ENCODE results near the gene SHANK3. TPM values are rescaled to one million over a fixed set of nuclear protein-coding genes. Genes with fewer than 3 reads are reported as not detected.

SHANK3 gene
- total and polyA plus RNA-seq, 2 donors from 2014 or later, result 8.8 to 40.5 TPM

DNA sequence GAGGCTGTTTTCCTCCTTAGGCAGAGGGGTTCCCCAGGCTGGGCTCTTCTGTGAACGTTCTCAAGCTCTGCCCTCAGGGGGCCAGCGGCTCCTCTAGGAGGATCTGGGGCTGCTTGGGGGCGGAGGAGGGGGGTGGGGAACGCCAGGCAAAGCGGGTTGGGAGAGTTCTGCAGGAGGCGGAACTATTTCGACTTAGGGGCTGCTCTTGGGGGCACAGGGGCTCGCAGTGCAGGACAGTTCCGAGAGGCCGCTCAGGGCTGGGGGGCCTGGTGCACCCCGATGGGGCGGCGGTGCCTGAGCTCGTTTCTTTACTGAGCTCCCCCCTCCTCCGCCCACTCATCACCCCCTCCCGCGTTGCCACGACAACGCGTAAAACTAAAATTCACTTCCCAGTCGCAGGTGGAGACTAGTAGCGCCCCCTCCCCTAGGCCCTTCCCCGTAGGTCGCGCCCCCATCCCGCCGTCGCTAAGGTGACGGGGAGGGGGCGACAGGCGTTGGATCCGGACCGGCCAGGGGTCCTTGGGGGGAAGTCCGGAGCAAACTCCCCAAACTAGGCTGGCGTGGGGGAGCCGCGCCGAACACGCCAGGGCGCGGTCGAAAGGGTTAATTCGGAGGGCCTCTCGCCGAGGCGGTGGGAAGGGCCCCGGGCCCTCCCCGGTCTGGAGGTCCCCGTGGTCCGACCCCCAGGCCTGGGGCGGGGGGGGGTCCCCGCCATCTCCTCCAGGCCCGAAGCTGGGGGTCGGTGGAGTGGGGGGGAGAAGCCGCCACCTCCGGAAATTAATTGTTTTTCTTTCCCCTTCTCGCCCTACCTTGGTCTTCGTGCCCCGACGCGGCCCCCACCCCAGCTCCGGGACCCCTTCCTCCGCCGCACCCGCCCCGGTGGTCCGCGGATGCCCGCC lies 857 bp downstream of the SHANK3 start:
- Histone ChIP-seq H3K4me3 (ENCODE audit: low read length in 3 of 3) (peak overlapping the region in 2 of 3 donors; percentile 59 to 60), H3K9me3 (ENCODE audit: control insufficient read depth in 2 of 3, insufficient read depth in 1 of 3, low read length in 3 of 3) (no peaks in the 10 kb centered on the region), H3K9ac (ENCODE audit: low read length in 3 of 3) (no peak overlapping the region), H3K27ac (ENCODE audit: low read depth in 2 of 2, low read length in 2 of 2) (peak overlapping the region; percentile 57 to 65), H3K4me1 (ENCODE audit: control insufficient read depth in 2 of 3, insufficient read depth in 2 of 3, low read depth in 1 of 3, low read length in 3 of 3) (peaks cover 0 to 3% (median 0%) of the 10 kb centered on the region in 3 donors), H3K36me3 (ENCODE audit: control insufficient read depth in 2 of 3, insufficient read depth in 3 of 3, low read length in 3 of 3) (no peaks in the 10 kb centered on the region), H3K27me3 (ENCODE audit: control insufficient read depth, insufficient read depth, low read length) (peaks cover 5% of the 10 kb centered on the region)
- TF ChIP-seq CTCF (IDR thresholded peaks at IDR 0.05; ENCODE audit: borderline replicate concordance, extremely low read depth, insufficient read depth), result no peak
- intact Hi-C loops (cut with DNase I), result no loop called here
- FAIRE-seq, result no peak
- peak in 3 of 5 donors; percentile 26 to 70 (median 45) for DNase-seq

- Histone ChIP-seq H3K27ac (ENCODE audit: low read depth in 2 of 2, low read length in 2 of 2) (no peak overlapping the region), H3K36me3 (ENCODE audit: control insufficient read depth in 2 of 3, insufficient read depth in 3 of 3, low read length in 3 of 3) (no peaks in the 10 kb centered on the region), H3K27me3 (ENCODE audit: control insufficient read depth, insufficient read depth, low read length) (peaks cover 5% of the 10 kb centered on the region), H3K9me3 (ENCODE audit: control insufficient read depth in 2 of 3, insufficient read depth in 1 of 3, low read length in 3 of 3) (no peaks in the 10 kb centered on the region), H3K4me1 (ENCODE audit: control insufficient read depth in 2 of 3, insufficient read depth in 2 of 3, low read depth in 1 of 3, low read length in 3 of 3) (peaks cover 0 to 3% (median 0%) of the 10 kb centered on the region in 3 donors), H3K9ac (ENCODE audit: low read length in 3 of 3) (no peak overlapping the region), H3K4me3 (ENCODE audit: low read length in 3 of 3) (no peak overlapping the region)
- no peak for FAIRE-seq
- no peak for TF ChIP-seq CTCF (IDR thresholded peaks at IDR 0.05; ENCODE audit: borderline replicate concordance, extremely low read depth, insufficient read depth)
- intact Hi-C loops (cut with DNase I), result no loop called here
- DNase-seq, result peak in 1 of 5 donors; percentile 36
These were observed 1.5 kb downstream of the SHANK3 start for GRCh38 chr22:50674130-50674500.

- intact Hi-C loops (cut with DNase I), result no loop called here
- H3K9me3 ChIP-seq (ENCODE audit: control insufficient read depth in 2 of 3, insufficient read depth in 1 of 3, low read length in 3 of 3), result no peaks in the 10 kb centered on the region
- H3K27ac ChIP-seq (ENCODE audit: low read depth in 2 of 2, low read length in 2 of 2), result no peak overlapping the region
- TF ChIP-seq CTCF (IDR thresholded peaks at IDR 0.05; ENCODE audit: borderline replicate concordance, extremely low read depth, insufficient read depth), result no peak
- DNase-seq, result peak; percentile 82 to 93 (median 89)
- no peaks in the 10 kb centered on the region for H3K36me3 ChIP-seq (ENCODE audit: control insufficient read depth in 2 of 3, insufficient read depth in 3 of 3, low read length in 3 of 3)
- peaks cover 5% of the 10 kb centered on the region for H3K27me3 ChIP-seq (ENCODE audit: control insufficient read depth, insufficient read depth, low read length)
- H3K4me3 ChIP-seq (ENCODE audit: low read length in 3 of 3), result peak overlapping the region; percentile 50 to 80 (median 55)
- H3K4me1 ChIP-seq (ENCODE audit: control insufficient read depth in 2 of 3, insufficient read depth in 2 of 3, low read depth in 1 of 3, low read length in 3 of 3), result peaks cover 0 to 3% (median 0%) of the 10 kb centered on the region in 3 donors
- peak overlapping the region in 1 of 3 donors; percentile 67 for H3K9ac ChIP-seq (ENCODE audit: low read length in 3 of 3)
- FAIRE-seq, result no peak
These were observed 2.3 kb downstream of the SHANK3 start for GRCh38 chr22:50674606-50675552.

All from kidney (tissue), 14 donors.